Skeletal muscle tissue (tissue), 4 donors: Measurements from ENCODE around the gene CYTL1. TPM values are rescaled to one million over a fixed set of nuclear protein-coding genes. Genes with fewer than 3 reads are reported as not detected.
A peak's percentile ranks its signal among the peaks of the same experiment; 100 is the strongest.
"Not testable (repeated sequence)": the region's sequence is repeated elsewhere in the genome, so short reads cannot be mapped to it uniquely, and the experiment has no call there.

Source experiments
- H3K27ac ChIP-seq: one replicate; pipeline ENCODE4 v1.7.0; 2013; ENCODE audit warnings: mild to moderate bottlenecking, low read depth, low read length, inconsistent platforms
- H3K27me3 ChIP-seq, 3 donors: one replicate each; pipeline ENCODE4 v1.7.0; 2013; ENCODE audit warnings: low read length in 3 of 3; ENCODE audit not compliant: control insufficient read depth in 3 of 3, insufficient read depth in 3 of 3
- H3K36me3 ChIP-seq, 3 donors: one replicate each; pipeline ENCODE4 v1.7.0; 2013; ENCODE audit warnings: low read length in 3 of 3; ENCODE audit not compliant: control insufficient read depth in 3 of 3, insufficient read depth in 3 of 3
- H3K4me1 ChIP-seq, 3 donors: one replicate each; pipeline ENCODE4 v1.7.0; 2013; ENCODE audit warnings: low read length in 3 of 3, mild to moderate bottlenecking in 3 of 3; ENCODE audit not compliant: control insufficient read depth in 3 of 3, insufficient read depth in 3 of 3
- H3K4me3 ChIP-seq, 3 donors: one replicate each; pipeline ENCODE4 v1.7.0; 2013; ENCODE audit warnings: low read length in 3 of 3
- H3K9ac ChIP-seq, 3 donors: one replicate each; pipeline ENCODE4 v1.7.0; 2013; ENCODE audit warnings: low read length in 3 of 3, mild to moderate bottlenecking in 3 of 3, moderate library complexity in 2 of 3, low read depth in 1 of 3
- H3K9me3 ChIP-seq, 3 donors: one replicate each; pipeline ENCODE4 v1.7.0; 2013; ENCODE audit warnings: low read length in 3 of 3; ENCODE audit not compliant: control insufficient read depth in 3 of 3
- total RNA-seq: library from RNA; depleted of rRNA; stranded (reverse); fragments of >200 nt; gene quantifications from one replicate; pipeline ENCODE4 v1.2.3, GENCODE V29; 2014
- donor health status: Osteomylitis.

The CYTL1 gene
- total RNA-seq, 1 donor from 2014 or later: 2.1 TPM

DNA sequence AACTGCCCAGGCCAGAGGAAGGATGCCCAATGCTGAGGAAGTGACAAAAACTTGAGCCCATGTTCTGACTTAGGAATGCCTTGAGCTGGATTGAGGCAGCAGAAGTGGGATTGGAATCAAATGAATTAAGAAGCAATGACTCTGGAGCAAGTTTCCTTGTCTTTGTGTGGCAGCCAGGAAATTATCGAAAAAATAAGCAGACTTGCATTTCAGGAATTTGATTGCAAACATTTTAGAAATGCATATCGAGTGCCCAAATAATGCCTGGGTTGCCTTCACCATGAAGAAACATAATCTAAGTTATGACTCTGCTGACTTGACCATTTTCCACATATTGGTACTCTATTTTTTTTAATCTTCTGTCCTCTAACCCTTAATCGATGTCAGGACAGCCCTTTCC is 9.5 kb downstream of the CYTL1 start:
- Histone ChIP-seq H3K9me3 (no peaks in the 10 kb centered on the region), H3K27me3 (peaks cover 0 to 4% (median 2%) of the 10 kb centered on the region in 3 donors), H3K9ac (no peak overlapping the region), H3K4me1 (no peaks in the 10 kb centered on the region), H3K4me3 (no peak overlapping the region), H3K27ac (no peak overlapping the region), H3K36me3 (no peaks in the 10 kb centered on the region)

DNA sequence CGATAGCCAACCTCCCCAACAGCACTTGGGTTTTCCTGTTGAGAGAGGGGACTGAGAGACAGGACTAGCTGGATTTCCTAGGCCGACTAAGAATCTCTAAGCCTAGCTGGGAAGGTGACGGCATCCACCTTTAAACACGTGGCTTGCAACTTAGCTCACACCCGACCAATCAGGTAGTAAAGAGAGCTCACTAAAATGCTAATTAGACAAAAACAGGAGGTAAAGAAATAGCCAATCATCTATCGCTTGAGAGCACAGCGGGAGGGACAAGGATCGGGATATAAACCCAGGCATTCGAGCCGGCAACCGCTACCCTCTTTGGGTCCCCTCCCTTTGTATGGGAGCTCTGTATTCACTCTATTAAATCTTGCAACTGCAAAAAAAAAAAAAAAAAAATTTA is 12.3 kb downstream of the CYTL1 start:
- H3K9me3 ChIP-seq, H3K9ac ChIP-seq, H3K4me3 ChIP-seq, H3K27ac ChIP-seq, H3K36me3 ChIP-seq, H3K4me1 ChIP-seq: not testable (repeated sequence)
- H3K27me3 ChIP-seq: peaks cover 0 to 12% (median 9%) of the 10 kb centered on the region in 3 donors

DNA sequence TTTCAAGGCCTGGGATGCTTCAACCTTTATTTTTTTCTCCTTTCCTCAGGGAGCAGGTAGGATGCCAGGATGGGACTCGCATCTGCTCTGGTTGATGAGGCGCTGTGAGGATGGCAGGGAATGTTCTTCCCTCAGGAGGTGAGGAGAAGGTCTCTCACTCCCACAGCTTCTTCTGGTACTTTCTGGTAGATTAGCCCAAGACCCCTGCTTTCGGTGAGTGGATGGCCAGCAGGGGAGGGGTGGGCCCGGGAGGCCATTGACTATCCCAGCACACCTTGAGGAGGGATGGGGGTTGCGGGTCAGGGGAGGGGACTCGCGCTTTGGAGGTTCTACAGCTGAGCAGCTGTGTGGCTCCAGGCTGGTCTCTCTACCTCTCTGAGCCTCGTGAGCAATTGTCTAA is 14.8 kb downstream of the CYTL1 start:
- Histone ChIP-seq H3K4me3 (no peak overlapping the region), H3K27ac (no peak overlapping the region), H3K27me3 (peaks cover 0 to 12% (median 9%) of the 10 kb centered on the region in 3 donors), H3K9ac (no peak overlapping the region), H3K36me3 (no peaks in the 10 kb centered on the region), H3K9me3 (no peaks in the 10 kb centered on the region), H3K4me1 (no peaks in the 10 kb centered on the region)

GRCh38 chr4:5003918-5004317 is 15.3 kb downstream of the CYTL1 start:
- Histone ChIP-seq H3K9me3 (no peaks in the 10 kb centered on the region), H3K4me1 (no peaks in the 10 kb centered on the region), H3K4me3 (no peak overlapping the region), H3K27me3 (peaks cover 0 to 12% (median 9%) of the 10 kb centered on the region in 3 donors), H3K27ac (no peak overlapping the region), H3K36me3 (no peaks in the 10 kb centered on the region), H3K9ac (no peak overlapping the region)

DNA sequence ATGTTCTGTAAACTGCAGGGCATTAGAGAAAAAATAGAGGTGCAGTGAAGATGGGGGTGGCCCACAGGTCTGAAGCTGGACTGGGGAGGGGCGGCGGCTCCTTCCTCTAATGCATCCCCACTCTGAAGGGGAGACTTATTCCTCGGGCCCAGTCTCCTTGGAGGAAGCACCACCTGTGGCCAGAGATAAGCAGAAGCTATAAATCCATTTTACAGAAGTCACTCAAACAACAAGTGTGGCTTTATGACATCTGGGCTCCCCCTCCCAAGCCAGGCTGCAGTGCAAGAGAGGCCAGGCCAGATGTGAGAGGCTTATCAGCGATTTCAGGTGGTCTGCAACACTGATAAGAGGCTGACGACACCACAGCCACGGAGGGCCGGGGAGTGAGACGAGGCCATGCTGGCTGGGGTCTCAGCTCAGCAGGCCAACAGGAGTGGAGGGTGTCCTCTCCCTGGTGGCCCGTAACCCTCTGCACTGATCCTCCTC is 15.8 kb downstream of the CYTL1 start:
- no peak overlapping the region for H3K9ac ChIP-seq
- no peaks in the 10 kb centered on the region for H3K4me1 ChIP-seq
- H3K36me3 ChIP-seq: no peaks in the 10 kb centered on the region
- H3K27ac ChIP-seq: no peak overlapping the region
- peaks cover 0 to 12% (median 9%) of the 10 kb centered on the region in 3 donors for H3K27me3 ChIP-seq
- H3K4me3 ChIP-seq: no peak overlapping the region
- no peaks in the 10 kb centered on the region for H3K9me3 ChIP-seq

GRCh38 chr4:5001641-5002040 is 17.6 kb downstream of the CYTL1 start:
- H3K27ac ChIP-seq, H3K9me3 ChIP-seq, H3K9ac ChIP-seq, H3K4me3 ChIP-seq, H3K36me3 ChIP-seq, H3K4me1 ChIP-seq: not testable (repeated sequence)
- peaks cover 0 to 12% (median 9%) of the 10 kb centered on the region in 3 donors for H3K27me3 ChIP-seq

GRCh38 chr4:4996935-4997334 is 22.3 kb downstream of the CYTL1 start:
- H3K4me1 ChIP-seq, H3K4me3 ChIP-seq, H3K36me3 ChIP-seq, H3K9me3 ChIP-seq, H3K9ac ChIP-seq, H3K27ac ChIP-seq: not testable (repeated sequence)
- H3K27me3 ChIP-seq: peaks cover 0 to 11% (median 9%) of the 10 kb centered on the region in 3 donors

DNA sequence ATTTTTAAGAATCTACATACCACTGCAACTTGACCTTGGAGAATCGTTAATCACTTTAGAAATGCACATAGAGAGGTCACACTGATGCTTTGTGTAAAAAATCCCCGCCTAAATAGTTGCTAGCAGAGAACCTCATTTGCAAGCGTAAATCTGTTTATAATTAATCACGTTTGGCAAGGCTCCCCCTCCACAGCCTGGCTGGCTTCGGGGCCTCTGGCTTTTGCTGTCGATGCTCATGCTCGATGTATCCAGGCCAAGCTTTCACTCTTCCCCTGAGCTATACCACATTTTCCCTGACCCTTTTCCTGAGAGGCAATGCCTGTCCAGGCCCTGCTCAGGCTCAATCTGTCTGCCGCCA is 23.4 kb downstream of the CYTL1 start:
- Histone ChIP-seq H3K4me1 (peaks cover 0 to 4% (median 2%) of the 10 kb centered on the region in 3 donors), H3K27me3 (peaks cover 0 to 11% (median 8%) of the 10 kb centered on the region in 3 donors), H3K9me3 (no peaks in the 10 kb centered on the region), H3K9ac (no peak overlapping the region), H3K36me3 (no peaks in the 10 kb centered on the region), H3K27ac (no peak overlapping the region), H3K4me3 (no peak overlapping the region)

GRCh38 chr4:4995103-4995907 is 24.0 kb downstream of the CYTL1 start:
- Histone ChIP-seq H3K9ac (no peak overlapping the region), H3K36me3 (no peaks in the 10 kb centered on the region), H3K4me3 (peak overlapping the region in 1 of 3 donors; percentile 7), H3K4me1 (peaks cover 2 to 5% (median 5%) of the 10 kb centered on the region in 3 donors), H3K9me3 (no peaks in the 10 kb centered on the region), H3K27me3 (peaks cover 0 to 11% (median 8%) of the 10 kb centered on the region in 3 donors), H3K27ac (no peak overlapping the region)

- peaks cover 2 to 6% (median 5%) of the 10 kb centered on the region in 3 donors for H3K4me1 ChIP-seq
- peaks cover 0 to 11% (median 8%) of the 10 kb centered on the region in 3 donors for H3K27me3 ChIP-seq
- H3K27ac ChIP-seq: no peak overlapping the region
- H3K9ac ChIP-seq: no peak overlapping the region
- no peaks in the 10 kb centered on the region for H3K36me3 ChIP-seq
- no peak overlapping the region for H3K4me3 ChIP-seq
- H3K9me3 ChIP-seq: no peaks in the 10 kb centered on the region
Observed at GRCh38 chr4:4994312-4995097, 24.8 kb downstream of the CYTL1 start.
